Measurements from ENCODE around the gene YPEL4.
"Not testable (repeated sequence)": the region's sequence is repeated elsewhere in the genome, so short reads cannot be mapped to it uniquely, and the experiment has no call there.

YPEL4 gene

DNA sequence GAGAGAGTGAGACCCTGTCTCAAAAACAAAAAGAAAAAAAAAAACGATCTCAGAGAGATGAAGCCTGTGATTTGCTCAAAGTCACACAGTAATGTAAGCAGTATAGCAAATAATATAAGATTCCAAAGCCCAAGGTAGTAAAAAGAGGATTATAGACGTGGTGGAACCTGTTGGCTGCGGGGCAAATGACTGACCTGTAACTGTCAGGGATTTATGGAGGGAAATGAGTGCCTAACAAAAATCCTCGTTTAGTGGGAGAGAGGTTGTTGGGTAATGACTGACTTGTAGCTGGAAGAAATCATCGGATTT lies 7.1 kb upstream of the YPEL4 start:
- H3K9me3 ChIP-seq (ENCODE audit: insufficient read depth, low read length, severe bottlenecking) = no peaks in the 10 kb centered on the region
- ATAC-seq (ENCODE audit: insufficient read depth, low read depth) = no peak
- H3K4me2 ChIP-seq (ENCODE audit: insufficient read depth, low read length) = peak overlapping the region; percentile 85
- peak overlapping the region; percentile 99 for H2AFZ ChIP-seq (ENCODE audit: low read depth, low read length)
- H3K79me2 ChIP-seq (ENCODE audit: insufficient read depth, low read length) = peaks cover 36% of the 10 kb centered on the region
- peak overlapping the region; percentile 72 for H3K9ac ChIP-seq (ENCODE audit: low read depth, low read length)
- H3K27ac ChIP-seq (ENCODE audit: low read length) = peak overlapping the region; percentile 94
- H3K4me3 ChIP-seq (ENCODE audit: low read depth in 1 of 2, low read length in 2 of 2) = peak overlapping the region; percentile 88 to 94; a peak in 3 of 4 replicates
- no peaks in the 10 kb centered on the region for H3K27me3 ChIP-seq (ENCODE audit: insufficient read depth, low read length, poor library complexity)
- peaks cover 25% of the 10 kb centered on the region for H3K36me3 ChIP-seq (ENCODE audit: insufficient read depth, low read length)
- 0 out of 2 replicates have a peak, but pooled peaks cover 11% of the 10 kb centered on the region for H4K20me1 ChIP-seq (ENCODE audit: insufficient read depth, low read length)
- DNase-seq = no peak
- TF ChIP-seq EZH2 (IDR thresholded peaks at IDR 0.05; ENCODE audit: borderline replicate concordance, low read depth, low read length, severe bottlenecking) = no peak
- TF ChIP-seq, protein P1, sequence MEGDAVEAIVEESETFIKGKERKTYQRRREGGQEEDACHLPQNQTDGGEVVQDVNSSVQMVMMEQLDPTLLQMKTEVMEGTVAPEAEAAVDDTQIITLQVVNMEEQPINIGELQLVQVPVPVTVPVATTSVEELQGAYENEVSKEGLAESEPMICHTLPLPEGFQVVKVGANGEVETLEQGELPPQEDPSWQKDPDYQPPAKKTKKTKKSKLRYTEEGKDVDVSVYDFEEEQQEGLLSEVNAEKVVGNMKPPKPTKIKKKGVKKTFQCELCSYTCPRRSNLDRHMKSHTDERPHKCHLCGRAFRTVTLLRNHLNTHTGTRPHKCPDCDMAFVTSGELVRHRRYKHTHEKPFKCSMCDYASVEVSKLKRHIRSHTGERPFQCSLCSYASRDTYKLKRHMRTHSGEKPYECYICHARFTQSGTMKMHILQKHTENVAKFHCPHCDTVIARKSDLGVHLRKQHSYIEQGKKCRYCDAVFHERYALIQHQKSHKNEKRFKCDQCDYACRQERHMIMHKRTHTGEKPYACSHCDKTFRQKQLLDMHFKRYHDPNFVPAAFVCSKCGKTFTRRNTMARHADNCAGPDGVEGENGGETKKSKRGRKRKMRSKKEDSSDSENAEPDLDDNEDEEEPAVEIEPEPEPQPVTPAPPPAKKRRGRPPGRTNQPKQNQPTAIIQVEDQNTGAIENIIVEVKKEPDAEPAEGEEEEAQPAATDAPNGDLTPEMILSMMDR (IDR thresholded peaks at IDR 0.05; ENCODE audit: borderline replicate concordance, extremely low read depth, low read length, poor library complexity, severe bottlenecking) = no peak
- peaks cover 44% of the 10 kb centered on the region for H3K4me1 ChIP-seq (ENCODE audit: insufficient read depth, low read length)

DNA sequence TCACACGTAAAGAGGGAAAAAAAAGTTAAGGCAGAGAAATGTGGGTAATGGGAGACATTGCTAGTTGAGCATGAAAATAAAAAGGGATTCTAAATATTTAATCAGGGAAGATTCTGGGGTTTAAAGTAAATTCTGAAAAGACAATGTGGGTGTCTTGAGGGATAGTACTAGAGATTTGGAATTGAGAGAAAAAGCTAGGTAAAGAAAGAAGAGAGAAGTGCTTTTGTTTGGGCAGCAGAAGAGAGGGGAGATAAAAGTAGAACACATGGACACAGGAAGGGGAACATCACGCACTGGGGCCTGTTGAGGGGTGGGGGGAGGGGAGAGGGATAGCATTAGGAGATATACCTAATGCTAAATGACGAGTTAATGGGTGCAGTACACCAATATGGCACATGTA lies 3.5 kb upstream of the YPEL4 start:
- Histone ChIP-seq H2AFZ (ENCODE audit: low read depth, low read length) (peak overlapping the region; percentile 46; the same call in 1 of the 2 replicates), H3K4me2 (ENCODE audit: insufficient read depth, low read length) (no peak overlapping the region), H3K27ac (ENCODE audit: low read length) (no peak overlapping the region), H3K9ac (ENCODE audit: low read depth, low read length) (no peak overlapping the region), H3K4me3 (ENCODE audit: low read depth in 1 of 2, low read length in 2 of 2) (no peak overlapping the region), H3K79me2 (ENCODE audit: insufficient read depth, low read length) (peaks cover 6% of the 10 kb centered on the region), H3K27me3 (ENCODE audit: insufficient read depth, low read length, poor library complexity) (peaks cover 21% of the 10 kb centered on the region), H3K4me1 (ENCODE audit: insufficient read depth, low read length) (peaks cover 42% of the 10 kb centered on the region), H3K36me3 (ENCODE audit: insufficient read depth, low read length) (no peaks in the 10 kb centered on the region), H3K9me3 (ENCODE audit: insufficient read depth, low read length, severe bottlenecking) (no peaks in the 10 kb centered on the region), H4K20me1 (ENCODE audit: insufficient read depth, low read length) (0 out of 2 replicates have a peak, but pooled peaks cover 4% of the 10 kb centered on the region)
- TF ChIP-seq, protein P1 (IDR thresholded peaks at IDR 0.05; ENCODE audit: borderline replicate concordance, extremely low read depth, low read length, poor library complexity, severe bottlenecking) = no peak
- TF ChIP-seq EZH2 (IDR thresholded peaks at IDR 0.05; ENCODE audit: borderline replicate concordance, low read depth, low read length, severe bottlenecking) = no peak
- DNase-seq = no peak
- ATAC-seq (ENCODE audit: insufficient read depth, low read depth) = no peak

DNA sequence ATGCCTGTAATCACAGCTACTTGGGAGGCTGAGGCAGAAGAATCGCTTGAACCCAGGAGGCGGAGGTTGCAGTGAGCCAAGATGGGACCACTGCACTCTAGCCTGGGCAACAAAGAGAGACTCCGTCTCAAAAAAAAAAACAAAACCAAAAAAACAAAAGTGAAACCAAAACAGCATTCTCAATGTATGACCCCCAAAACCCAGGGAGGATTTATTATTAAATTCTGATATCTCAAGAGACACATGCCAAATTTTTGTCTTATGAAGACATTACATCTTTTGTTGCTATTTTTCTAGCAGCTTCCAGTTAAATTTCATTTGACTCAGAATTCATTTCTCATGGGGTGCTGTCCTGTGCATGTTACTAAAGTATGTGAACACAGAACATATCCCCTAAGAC lies 3.0 kb upstream of the YPEL4 start:
- no peak for ATAC-seq (ENCODE audit: insufficient read depth, low read depth)
- Histone ChIP-seq H3K4me2 (ENCODE audit: insufficient read depth, low read length) (no peak overlapping the region), H3K4me1 (ENCODE audit: insufficient read depth, low read length) (peaks cover 45% of the 10 kb centered on the region), H3K79me2 (ENCODE audit: insufficient read depth, low read length) (peaks cover 1% of the 10 kb centered on the region), H3K9me3 (ENCODE audit: insufficient read depth, low read length, severe bottlenecking) (no peaks in the 10 kb centered on the region), H2AFZ (ENCODE audit: low read depth, low read length) (peak overlapping the region; percentile 46; the same call in 1 of the 2 replicates), H3K4me3 (ENCODE audit: low read depth in 1 of 2, low read length in 2 of 2) (no peak overlapping the region), H3K27ac (ENCODE audit: low read length) (no peak overlapping the region), H3K27me3 (ENCODE audit: insufficient read depth, low read length, poor library complexity) (peaks cover 26% of the 10 kb centered on the region), H3K36me3 (ENCODE audit: insufficient read depth, low read length) (no peaks in the 10 kb centered on the region), H4K20me1 (ENCODE audit: insufficient read depth, low read length) (no peaks in the 10 kb centered on the region), H3K9ac (ENCODE audit: low read depth, low read length) (no peak overlapping the region)
- no peak for DNase-seq
- no peak for TF ChIP-seq EZH2 (IDR thresholded peaks at IDR 0.05; ENCODE audit: borderline replicate concordance, low read depth, low read length, severe bottlenecking)
- TF ChIP-seq, protein P1 (IDR thresholded peaks at IDR 0.05; ENCODE audit: borderline replicate concordance, extremely low read depth, low read length, poor library complexity, severe bottlenecking) = no peak

DNA sequence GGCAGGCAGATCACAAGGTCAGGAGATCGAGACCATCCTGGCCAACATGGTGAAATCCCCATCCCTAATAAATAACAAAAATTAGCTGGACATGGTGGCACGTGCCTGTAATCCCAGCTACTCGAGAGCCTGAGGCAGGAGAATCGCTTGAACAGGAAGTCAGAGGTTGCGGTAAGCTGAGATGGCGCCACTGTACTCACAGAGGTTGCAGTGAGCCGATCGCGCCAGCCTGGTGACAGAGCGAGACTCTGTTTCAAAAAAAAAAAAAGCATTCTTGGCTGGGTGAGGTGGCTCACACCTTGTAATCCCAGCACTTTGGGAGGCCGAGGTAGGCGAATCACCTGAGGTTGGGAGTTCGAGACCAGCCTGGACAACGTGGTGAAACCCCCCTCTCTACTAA lies 2.5 kb upstream of the YPEL4 start:
- Histone ChIP-seq H3K4me1 (ENCODE audit: insufficient read depth, low read length) (peaks cover 48% of the 10 kb centered on the region), H3K27me3 (ENCODE audit: insufficient read depth, low read length, poor library complexity) (peaks cover 30% of the 10 kb centered on the region)
- not testable (repeated sequence) for H3K4me2 ChIP-seq (ENCODE audit: insufficient read depth, low read length); H3K9ac ChIP-seq (ENCODE audit: low read depth, low read length); H3K36me3 ChIP-seq (ENCODE audit: insufficient read depth, low read length); H3K27ac ChIP-seq (ENCODE audit: low read length); H3K79me2 ChIP-seq (ENCODE audit: insufficient read depth, low read length); H3K9me3 ChIP-seq (ENCODE audit: insufficient read depth, low read length, severe bottlenecking); H2AFZ ChIP-seq (ENCODE audit: low read depth, low read length); ATAC-seq (ENCODE audit: insufficient read depth, low read depth); H3K4me3 ChIP-seq (ENCODE audit: low read depth in 1 of 2, low read length in 2 of 2); H4K20me1 ChIP-seq (ENCODE audit: insufficient read depth, low read length)
- DNase-seq = peak; percentile 33
